ENCODE measurements around the gene GMPR2. TPM values are rescaled to one million over a fixed set of nuclear protein-coding genes. Genes with fewer than 3 reads are reported as not detected.

The GMPR2 gene
- total and polyA plus RNA-seq, 2 experiments from 2014 or later: 60.6 to 70.6 TPM

- H3K79me2 ChIP-seq (replicated peaks; ENCODE audit: insufficient read depth): no peaks in the 10 kb centered on the region; the same call in 1 of the 2 replicates
- H3K36me3 Mint-ChIP-seq (ENCODE audit: low read depth): no peaks in the 10 kb centered on the region
- DNase-seq (ENCODE audit: low spot score): no peak
- no peak overlapping the region for H3K4me3 Mint-ChIP-seq
- H3K27ac ChIP-seq (ENCODE audit: low read depth): no peak overlapping the region
- H3K27me3 ChIP-seq (ENCODE audit: insufficient read depth): no peaks in the 10 kb centered on the region
- peaks cover 10% of the 10 kb centered on the region; the same call in 2 of the 3 replicates for H3K4me1 Mint-ChIP-seq
- no peak overlapping the region for H3K27ac Mint-ChIP-seq
- H4K20me1 ChIP-seq (replicated peaks; ENCODE audit: insufficient read depth): no peaks in the 10 kb centered on the region; the same call in 1 of the 2 replicates
- no peak overlapping the region for H2AFZ ChIP-seq
- 0 out of 2 replicates have a peak, but pooled peaks cover 6% of the 10 kb centered on the region for H3K4me1 ChIP-seq (ENCODE audit: insufficient read depth)
- no peaks in the 10 kb centered on the region for H3K36me3 ChIP-seq (ENCODE audit: insufficient read depth)
- H3K4me3 ChIP-seq: no peak overlapping the region
- H3K27me3 Mint-ChIP-seq (ENCODE audit: insufficient read depth, low read depth, poor library complexity): peaks cover 10% of the 10 kb centered on the region
- H3K9me2 ChIP-seq (ENCODE audit: insufficient read depth): no peaks in the 10 kb centered on the region
- H3K4me2 ChIP-seq: no peak overlapping the region
- ATAC-seq: no peak
- no peak for TF ChIP-seq ZNF331 (CRISPR knock-in tag; IDR thresholded peaks at IDR 0.05; ENCODE audit: low read depth)
- TF ChIP-seq ZNF114 (CRISPR knock-in tag; IDR thresholded peaks at IDR 0.05): no peak
- TF ChIP-seq STAT1 (IDR thresholded peaks at IDR 0.05; ENCODE audit: unreplicated experiment): no peak
- no peak for TF ChIP-seq JUNB (IDR thresholded peaks at IDR 0.05; ENCODE audit: unreplicated experiment)
- TF ChIP-seq, protein P1, sequence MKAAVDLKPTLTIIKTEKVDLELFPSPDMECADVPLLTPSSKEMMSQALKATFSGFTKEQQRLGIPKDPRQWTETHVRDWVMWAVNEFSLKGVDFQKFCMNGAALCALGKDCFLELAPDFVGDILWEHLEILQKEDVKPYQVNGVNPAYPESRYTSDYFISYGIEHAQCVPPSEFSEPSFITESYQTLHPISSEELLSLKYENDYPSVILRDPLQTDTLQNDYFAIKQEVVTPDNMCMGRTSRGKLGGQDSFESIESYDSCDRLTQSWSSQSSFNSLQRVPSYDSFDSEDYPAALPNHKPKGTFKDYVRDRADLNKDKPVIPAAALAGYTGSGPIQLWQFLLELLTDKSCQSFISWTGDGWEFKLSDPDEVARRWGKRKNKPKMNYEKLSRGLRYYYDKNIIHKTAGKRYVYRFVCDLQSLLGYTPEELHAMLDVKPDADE (IDR thresholded peaks at IDR 0.05): no peak
- no peak for TF ChIP-seq POLR2AphosphoS5 (IDR thresholded peaks at IDR 0.05; ENCODE audit: low read depth)
- TF ChIP-seq CREB1 (CRISPR knock-in tag; IDR thresholded peaks at IDR 0.05; ENCODE audit: low read depth): no peak
- TF ChIP-seq, protein P2, sequence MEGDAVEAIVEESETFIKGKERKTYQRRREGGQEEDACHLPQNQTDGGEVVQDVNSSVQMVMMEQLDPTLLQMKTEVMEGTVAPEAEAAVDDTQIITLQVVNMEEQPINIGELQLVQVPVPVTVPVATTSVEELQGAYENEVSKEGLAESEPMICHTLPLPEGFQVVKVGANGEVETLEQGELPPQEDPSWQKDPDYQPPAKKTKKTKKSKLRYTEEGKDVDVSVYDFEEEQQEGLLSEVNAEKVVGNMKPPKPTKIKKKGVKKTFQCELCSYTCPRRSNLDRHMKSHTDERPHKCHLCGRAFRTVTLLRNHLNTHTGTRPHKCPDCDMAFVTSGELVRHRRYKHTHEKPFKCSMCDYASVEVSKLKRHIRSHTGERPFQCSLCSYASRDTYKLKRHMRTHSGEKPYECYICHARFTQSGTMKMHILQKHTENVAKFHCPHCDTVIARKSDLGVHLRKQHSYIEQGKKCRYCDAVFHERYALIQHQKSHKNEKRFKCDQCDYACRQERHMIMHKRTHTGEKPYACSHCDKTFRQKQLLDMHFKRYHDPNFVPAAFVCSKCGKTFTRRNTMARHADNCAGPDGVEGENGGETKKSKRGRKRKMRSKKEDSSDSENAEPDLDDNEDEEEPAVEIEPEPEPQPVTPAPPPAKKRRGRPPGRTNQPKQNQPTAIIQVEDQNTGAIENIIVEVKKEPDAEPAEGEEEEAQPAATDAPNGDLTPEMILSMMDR (conservative IDR thresholded peaks at IDR 0.05; ENCODE audit: low read depth in 2 of 2): no peak
- no peaks in the 10 kb centered on the region for H3K9me3 Mint-ChIP-seq
- no peaks in the 10 kb centered on the region for H3F3A ChIP-seq (replicated peaks; ENCODE audit: low read depth)
Measured at GRCh38 chr14:24277606-24278321, 45.0 kb downstream of the GMPR2 start.

DNA sequence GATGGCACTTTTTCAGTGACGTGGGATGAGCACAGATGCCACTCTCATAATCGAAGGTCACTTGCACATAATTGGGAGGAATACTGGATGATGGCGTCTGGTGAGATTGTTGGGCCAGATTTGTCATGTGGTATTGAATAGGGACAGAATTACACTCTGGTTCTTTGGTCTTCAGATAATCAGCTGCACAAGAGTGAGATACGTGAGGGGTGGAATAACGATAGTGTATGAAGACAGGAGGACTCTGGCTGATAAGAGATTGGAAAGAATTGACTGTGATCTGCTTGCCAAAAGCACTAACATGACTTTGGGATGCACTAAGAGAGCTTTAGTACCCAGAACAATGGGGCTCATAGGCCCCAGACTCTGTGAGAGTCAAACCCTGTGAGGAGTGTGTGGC, 45.7 kb downstream of the GMPR2 start:
- Histone ChIP-seq H3K4me3 (no peak overlapping the region), H2AFZ (no peak overlapping the region), H3K27ac (ENCODE audit: low read depth) (no peak overlapping the region), H3F3A (replicated peaks; ENCODE audit: low read depth) (no peaks in the 10 kb centered on the region), H3K27me3 (ENCODE audit: insufficient read depth) (no peaks in the 10 kb centered on the region), H3K79me2 (replicated peaks; ENCODE audit: insufficient read depth) (no peaks in the 10 kb centered on the region), H3K4me2 (no peak overlapping the region), H3K9me2 (ENCODE audit: insufficient read depth) (no peaks in the 10 kb centered on the region), H4K20me1 (replicated peaks; ENCODE audit: insufficient read depth) (no peaks in the 10 kb centered on the region; the same call in 1 of the 2 replicates), H3K36me3 (ENCODE audit: insufficient read depth) (no peaks in the 10 kb centered on the region), H3K4me1 (ENCODE audit: insufficient read depth) (0 out of 2 replicates have a peak, but pooled peaks cover 6% of the 10 kb centered on the region)
- TF ChIP-seq CREB1 (CRISPR knock-in tag; IDR thresholded peaks at IDR 0.05; ENCODE audit: low read depth) (no peak), STAT1 (IDR thresholded peaks at IDR 0.05; ENCODE audit: unreplicated experiment) (no peak), ZNF114 (CRISPR knock-in tag; IDR thresholded peaks at IDR 0.05) (no peak), EZH2phosphoT487 (IDR thresholded peaks at IDR 0.05; ENCODE audit: unreplicated experiment) (no peak), JUNB (IDR thresholded peaks at IDR 0.05; ENCODE audit: unreplicated experiment) (no peak), ZNF331 (CRISPR knock-in tag; IDR thresholded peaks at IDR 0.05; ENCODE audit: low read depth) (no peak), NANOG (IDR thresholded peaks at IDR 0.05; ENCODE audit: borderline replicate concordance) (no peak), EZH2 (IDR thresholded peaks at IDR 0.05; ENCODE audit: low read depth, unreplicated experiment) (no peak)
- TF ChIP-seq, protein P1 (IDR thresholded peaks at IDR 0.05): no peak
- ATAC-seq (no peak), DNase-seq (ENCODE audit: low spot score) (no peak)
- Mint-ChIP-seq H3K4me1 (peaks cover 9% of the 10 kb centered on the region; the same call in 2 of the 3 replicates), H3K27me3 (ENCODE audit: insufficient read depth, low read depth, poor library complexity) (peaks cover 10% of the 10 kb centered on the region), H3K27ac (no peak overlapping the region), H3K36me3 (ENCODE audit: low read depth) (no peaks in the 10 kb centered on the region), H3K9me3 (no peaks in the 10 kb centered on the region), H3K4me3 (no peak overlapping the region; the same call in 2 of the 3 replicates)
